Astrocyte of the cerebellum (primary cell): Measurements from ENCODE around the gene ULK4.
"Not testable (repeated sequence)": the region's sequence is repeated elsewhere in the genome, so short reads cannot be mapped to it uniquely, and the experiment has no call there.

Experiments used
- DNase-seq: peaks from one replicate; pipeline ENCODE4 v3.0.0-alpha.2; 2011; ENCODE audit warnings: low read depth
- H3K4me3 ChIP-seq: 2 replicates; pipeline ENCODE4 v1.5.1; 2011; ENCODE audit warnings: mild to moderate bottlenecking, low read depth, low read length, moderate library complexity
- CTCF ChIP-seq: IDR thresholded peaks from 2 replicates; pipeline ENCODE4 v1.5.1; 2012; ENCODE audit warnings: low read length, low read depth, moderate library complexity, mild to moderate bottlenecking; ENCODE audit errors: missing control alignments
- in situ Hi-C: cut with HindIII; loops from 2 replicates; pipeline ENCODE4 v1.10.0; 2017; ENCODE audit warnings: low sequenced_read_pairs

ULK4 gene

GRCh38 chr3:41792806-41793205 lies 169.1 kb downstream of the ULK4 start:
- TF ChIP-seq CTCF, result no peak
- in situ Hi-C loops, result no loop called here
- H3K4me3 ChIP-seq, result no peak overlapping the region
- no peak for DNase-seq

GRCh38 chr3:41769106-41769505 lies 192.8 kb downstream of the ULK4 start:
- no peak for DNase-seq
- H3K4me3 ChIP-seq, result no peak overlapping the region
- TF ChIP-seq CTCF, result no peak
- in situ Hi-C loops, result no loop called here

DNA sequence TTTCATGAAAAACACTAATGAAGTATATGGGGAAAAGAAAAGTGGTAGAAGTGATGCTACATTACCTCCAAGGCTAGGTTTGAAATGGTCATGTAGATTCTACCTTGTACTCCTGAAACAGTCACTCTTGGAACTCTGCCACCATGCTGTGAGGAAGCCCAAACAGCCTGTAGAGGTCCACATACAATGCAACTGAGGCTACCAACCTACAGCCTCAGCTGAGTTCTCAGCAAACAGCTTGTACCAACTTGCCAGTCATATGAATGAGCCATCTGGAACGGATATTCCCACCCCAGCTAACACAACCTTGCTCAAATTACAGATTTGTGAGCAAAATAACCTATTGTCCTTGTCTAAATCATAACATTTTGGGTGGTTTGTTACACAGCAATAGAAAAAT lies 193.5 kb downstream of the ULK4 start:
- no peak overlapping the region for H3K4me3 ChIP-seq
- no peak for DNase-seq
- no peak for TF ChIP-seq CTCF
- in situ Hi-C loops, result no loop called here

DNA sequence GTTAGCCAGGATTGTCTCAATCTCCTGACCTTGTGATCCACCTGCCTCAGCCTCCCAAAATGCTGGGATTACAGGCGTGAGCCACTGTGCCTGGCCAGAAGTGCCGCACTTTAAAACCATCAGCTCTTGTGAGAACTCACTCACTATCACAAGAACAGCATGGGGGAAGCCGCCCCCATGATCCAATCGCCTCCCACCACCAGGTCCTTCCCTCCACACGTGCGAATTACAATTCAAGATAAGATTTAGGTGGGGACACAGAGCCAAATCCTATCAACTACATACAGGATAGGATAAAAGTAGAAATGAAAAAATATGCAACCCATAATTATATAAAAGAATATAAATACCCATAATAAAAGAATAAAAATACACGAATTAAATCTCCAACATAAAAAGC lies 199.0 kb downstream of the ULK4 start:
- DNase-seq, in situ Hi-C loops, H3K4me3 ChIP-seq: not testable (repeated sequence)

DNA sequence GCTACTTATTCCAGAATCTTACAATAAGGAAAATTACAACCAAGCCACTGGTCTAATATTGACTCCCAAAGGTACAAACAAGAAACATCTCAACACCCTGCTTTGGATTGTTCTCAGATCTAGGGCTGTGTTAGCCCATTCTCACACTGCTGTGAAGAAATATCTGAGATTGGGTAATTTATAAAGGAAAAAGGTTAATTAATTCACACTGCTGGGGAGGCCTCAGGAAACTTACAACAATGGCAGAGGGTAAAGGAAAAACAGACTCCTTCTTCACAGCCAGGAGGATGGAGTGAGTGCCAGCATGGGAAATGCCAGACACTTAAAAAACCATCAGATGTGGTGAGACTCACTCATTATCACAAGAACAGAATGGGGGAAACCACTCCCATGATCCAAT lies 208.3 kb downstream of the ULK4 start:
- in situ Hi-C loops, result no loop called here
- no peak for TF ChIP-seq CTCF
- no peak overlapping the region for H3K4me3 ChIP-seq
- DNase-seq, result no peak

DNA sequence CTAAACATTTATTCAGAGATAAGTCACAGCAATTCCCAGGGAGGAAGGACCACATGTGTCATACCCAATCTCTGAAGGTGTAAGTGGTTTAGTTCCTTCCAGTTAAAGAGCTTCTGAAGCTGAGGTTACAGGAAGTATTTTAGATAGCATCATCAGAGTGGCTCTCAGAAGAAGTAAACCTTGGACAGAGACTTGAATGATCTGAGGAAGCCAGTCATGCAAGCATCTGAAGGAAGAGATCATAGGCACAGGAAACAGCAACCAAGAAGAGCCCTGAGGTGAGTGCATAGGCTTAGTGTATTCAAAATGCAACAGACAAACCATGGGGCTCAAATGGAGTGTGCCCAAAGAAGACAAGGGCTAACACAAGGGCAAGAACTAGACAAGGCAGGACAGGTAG lies 210.3 kb downstream of the ULK4 start:
- no peak overlapping the region for H3K4me3 ChIP-seq
- TF ChIP-seq CTCF, result no peak
- in situ Hi-C loops, result no loop called here
- DNase-seq, result no peak

- in situ Hi-C loops, result no loop called here
- no peak for TF ChIP-seq CTCF
- no peak for DNase-seq
- H3K4me3 ChIP-seq, result no peak overlapping the region
Observed at GRCh38 chr3:41749988-41750387, 211.9 kb downstream of the ULK4 start.
